ENCODE data around the gene FCHSD2.
A peak's percentile ranks its signal among the peaks of the same experiment; 100 is the strongest.

- TF ChIP-seq, protein P1, sequence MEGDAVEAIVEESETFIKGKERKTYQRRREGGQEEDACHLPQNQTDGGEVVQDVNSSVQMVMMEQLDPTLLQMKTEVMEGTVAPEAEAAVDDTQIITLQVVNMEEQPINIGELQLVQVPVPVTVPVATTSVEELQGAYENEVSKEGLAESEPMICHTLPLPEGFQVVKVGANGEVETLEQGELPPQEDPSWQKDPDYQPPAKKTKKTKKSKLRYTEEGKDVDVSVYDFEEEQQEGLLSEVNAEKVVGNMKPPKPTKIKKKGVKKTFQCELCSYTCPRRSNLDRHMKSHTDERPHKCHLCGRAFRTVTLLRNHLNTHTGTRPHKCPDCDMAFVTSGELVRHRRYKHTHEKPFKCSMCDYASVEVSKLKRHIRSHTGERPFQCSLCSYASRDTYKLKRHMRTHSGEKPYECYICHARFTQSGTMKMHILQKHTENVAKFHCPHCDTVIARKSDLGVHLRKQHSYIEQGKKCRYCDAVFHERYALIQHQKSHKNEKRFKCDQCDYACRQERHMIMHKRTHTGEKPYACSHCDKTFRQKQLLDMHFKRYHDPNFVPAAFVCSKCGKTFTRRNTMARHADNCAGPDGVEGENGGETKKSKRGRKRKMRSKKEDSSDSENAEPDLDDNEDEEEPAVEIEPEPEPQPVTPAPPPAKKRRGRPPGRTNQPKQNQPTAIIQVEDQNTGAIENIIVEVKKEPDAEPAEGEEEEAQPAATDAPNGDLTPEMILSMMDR (IDR thresholded peaks at IDR 0.05), result peak; percentile 98 to 100 (median 99)
- no peak for TF ChIP-seq POLR2A (IDR thresholded peaks at IDR 0.05)
These were observed 348.4 kb downstream of the FCHSD2 start, which contains the start of gene STARD10 for GRCh38 chr11:72793425-72794367.
